CD4-positive, alpha-beta T cell (primary cell): ENCODE data around the gene BTRC. TPM values are rescaled to one million over a fixed set of nuclear protein-coding genes. Genes with fewer than 3 reads are reported as not detected.

Experiments used
- ATAC-seq: fragments of 200-7000 bp; cut with Tn5 transposase; one replicate; pipeline ENCODE4 v1.10.0; 2022; ENCODE audit warnings: mild to moderate bottlenecking; ENCODE audit not compliant: poor library complexity
- CTCF ChIA-PET: fragments of 350-600 bp; sonication (Branson Sonifier 250); formaldehyde crosslinking; loops from one replicate; lab custom pipeline; 2021; ENCODE audit warnings: antibody characterized with exemption, inconsistent platforms; lab: Charles Lee
- POLR2A ChIA-PET: fragments of 350-600 bp; sonication (Branson Sonifier 250); formaldehyde crosslinking; loops from one replicate; lab custom pipeline; 2021; ENCODE audit warnings: antibody characterized with exemption, inconsistent platforms; lab: Charles Lee
- DNase-seq, 14 experiments: peaks; one replicate each; pipeline ENCODE4 v3.0.0-alpha.2; 2013 to 2020; ENCODE audit warnings: mixed read lengths in 2 of 14
- H3K27ac ChIP-seq, 2 donors: one replicate each; pipeline versions ENCODE4 v1.5.1 to v1.7.0; 2013; ENCODE audit warnings: low read length in 2 of 2, low read depth in 1 of 2, mild to moderate bottlenecking in 1 of 2
- H3K27me3 ChIP-seq, 2 experiments: 1 replicate in 1 of 2; 2 replicates in 1 of 2; pipeline versions ENCODE4 v1.6.1 to v1.7.0; 2013; ENCODE audit warnings: low read length in 2 of 2, control low read depth in 1 of 2, mild to moderate bottlenecking in 1 of 2, moderate library complexity in 1 of 2; ENCODE audit not compliant: insufficient read depth in 2 of 2, control insufficient read depth in 1 of 2
- H3K36me3 ChIP-seq: one replicate; pipeline ENCODE4 v1.6.1; 2013; ENCODE audit warnings: low read length, control low read depth; ENCODE audit not compliant: insufficient read depth
- H3K4me1 ChIP-seq: one replicate; pipeline ENCODE4 v1.6.1; 2013; ENCODE audit warnings: low read length, control low read depth; ENCODE audit not compliant: insufficient read depth
- H3K4me3 ChIP-seq: one replicate; pipeline ENCODE4 v1.5.1; 2013; ENCODE audit warnings: mild to moderate bottlenecking, low read length, moderate library complexity
- H3K9me3 ChIP-seq, 2 experiments: 1 replicate in 1 of 2; 2 replicates in 1 of 2; pipeline versions ENCODE4 v1.6.1 to v1.7.0; 2013; ENCODE audit warnings: low read length in 2 of 2, mild to moderate bottlenecking in 2 of 2, control low read depth in 1 of 2, moderate library complexity in 1 of 2; ENCODE audit not compliant: control insufficient read depth in 1 of 2, insufficient read depth in 1 of 2
- H3K27ac Mint-ChIP-seq: one replicate; pipeline ENCODE4 v1.8.0; 2020; ENCODE audit warnings: mixed read lengths
- H3K27me3 Mint-ChIP-seq: one replicate; pipeline ENCODE4 v1.8.0; 2021; ENCODE audit warnings: mixed read lengths
- H3K36me3 Mint-ChIP-seq: one replicate; pipeline ENCODE4 v1.8.0; 2021; ENCODE audit warnings: low read depth, mixed read lengths
- H3K4me1 Mint-ChIP-seq: one replicate; pipeline ENCODE4 v1.8.0; 2021; ENCODE audit warnings: low read depth, mixed read lengths
- H3K4me3 Mint-ChIP-seq: one replicate; pipeline ENCODE4 v1.8.0; 2020; ENCODE audit warnings: mild to moderate bottlenecking, mixed read lengths
- H3K9me3 Mint-ChIP-seq: one replicate; pipeline ENCODE4 v1.8.0; 2020; ENCODE audit warnings: mixed read lengths
- CTCF ChIP-seq: fragments of 200-600 bp; IDR thresholded peaks from one replicate; pipeline ENCODE4 v1.8.0; 2022; ENCODE audit warnings: antibody characterized with exemption, mild to moderate bottlenecking
- intact Hi-C, 2 experiments: fragments of 100-400 bp; cut with DNase I in 1 of 2; cut with micrococcal nuclease in 1 of 2; formaldehyde crosslinking; loops; one replicate each; pipeline versions ENCODE4 v1.15.1 to v1.9.0; 2023 to 2025; cut with DNase I, micrococcal nuclease
- total RNA-seq, 174 experiments: library from RNA in 2 of 174; stranded (reverse) in 2 of 174; gene quantifications; one replicate each; pipeline ENCODE4 v1.2.3 and lab custom pipeline; 2021 to 2026

The BTRC gene
- total RNA-seq, 2 experiments from 2014 or later = 13.1 to 13.2 TPM

- POLR2A ChIA-PET = no interaction called here
- peaks cover 7% of the 10 kb centered on the region for H3K36me3 Mint-ChIP-seq
Measured at GRCh38 chr10:101559596-101560297, 205.8 kb downstream of the BTRC start.

GRCh38 chr10:101560298-101561067 is 206.5 kb downstream of the BTRC start:
- Mint-ChIP-seq H3K27ac (no peak overlapping the region), H3K4me3 (no peak overlapping the region), H3K36me3 (no peaks in the 10 kb centered on the region), H3K4me1 (peaks cover 23% of the 10 kb centered on the region), H3K9me3 (no peaks in the 10 kb centered on the region), H3K27me3 (peaks cover 22% of the 10 kb centered on the region)
- ChIA-PET CTCF (no interaction called here), POLR2A (no interaction called here)
- TF ChIP-seq CTCF = no peak
- peaks cover 6 to 12% of the 10 kb centered on the region in 2 experiments for H3K27me3 ChIP-seq
- H3K9me3 ChIP-seq = peaks cover 0 to 10% of the 10 kb centered on the region in 2 experiments
- H3K27ac ChIP-seq = no peak overlapping the region
- no peak overlapping the region for H3K4me3 ChIP-seq
- ATAC-seq (no peak), DNase-seq (no peak)
- H3K4me1 ChIP-seq = peaks cover 19% of the 10 kb centered on the region
- no peaks in the 10 kb centered on the region for H3K36me3 ChIP-seq
- intact Hi-C loops = loop anchor here in 1 of 2 experiments (10.0 kb wide), 1 partner anchor 286 kb away; no protein-coding TSS in a partner anchor

More at GRCh38 chr10:101559596-101560297, 205.8 kb downstream of the BTRC start:
- H3K27ac Mint-ChIP-seq = no peak overlapping the region
- no peak for TF ChIP-seq CTCF
- H3K4me3 ChIP-seq = no peak overlapping the region
- no peaks in the 10 kb centered on the region for H3K9me3 Mint-ChIP-seq
- ATAC-seq = no peak
- DNase-seq = no peak
- H3K9me3 ChIP-seq = peaks cover 0 to 8% of the 10 kb centered on the region in 2 experiments
- peaks cover 3 to 7% of the 10 kb centered on the region in 2 experiments for H3K27me3 ChIP-seq
- peaks cover 19% of the 10 kb centered on the region for H3K4me1 ChIP-seq
- H3K36me3 ChIP-seq = no peaks in the 10 kb centered on the region
- intact Hi-C loops = loop anchor here in 1 of 2 experiments (10.0 kb wide), 1 partner anchor 285 kb away; no protein-coding TSS in a partner anchor
- CTCF ChIA-PET = no interaction called here
- peaks cover 23% of the 10 kb centered on the region for H3K4me1 Mint-ChIP-seq
- no peak overlapping the region for H3K27ac ChIP-seq
- peaks cover 15% of the 10 kb centered on the region for H3K27me3 Mint-ChIP-seq
- H3K4me3 Mint-ChIP-seq = no peak overlapping the region

GRCh38 chr10:101561068-101561915 is 207.3 kb downstream of the BTRC start:
- intact Hi-C loops = loop anchor here in 1 of 2 experiments (10.0 kb wide), 1 partner anchor 286 kb away; no protein-coding TSS in a partner anchor
- ATAC-seq = no peak
- no peak overlapping the region for H3K4me3 ChIP-seq
- no peak overlapping the region for H3K27ac ChIP-seq
- POLR2A ChIA-PET = no interaction called here
- no peak overlapping the region for H3K27ac Mint-ChIP-seq
- CTCF ChIA-PET = no interaction called here
- peaks cover 0 to 17% of the 10 kb centered on the region in 2 experiments for H3K9me3 ChIP-seq
- peaks cover 21% of the 10 kb centered on the region for H3K4me1 ChIP-seq
- no peak for DNase-seq
- TF ChIP-seq CTCF = no peak
- H3K36me3 ChIP-seq = no peaks in the 10 kb centered on the region
- H3K4me1 Mint-ChIP-seq = peaks cover 23% of the 10 kb centered on the region
- no peak overlapping the region for H3K4me3 Mint-ChIP-seq
- peaks cover 13 to 18% of the 10 kb centered on the region in 2 experiments for H3K27me3 ChIP-seq
- no peaks in the 10 kb centered on the region for H3K9me3 Mint-ChIP-seq
- H3K36me3 Mint-ChIP-seq = no peaks in the 10 kb centered on the region
- peaks cover 30% of the 10 kb centered on the region for H3K27me3 Mint-ChIP-seq
